GM12872 (cell line): ENCODE data around the gene CCDC106.

Experiments used
- TF ChIP-seq, protein P1 (sequence below): IDR thresholded peaks from 3 replicates; pipeline ENCODE4 v1.5.1; 2011; ENCODE audit warnings: low read depth, mild to moderate bottlenecking, low read length, moderate library complexity; ENCODE audit not compliant: insufficient read depth

CCDC106 gene

DNA sequence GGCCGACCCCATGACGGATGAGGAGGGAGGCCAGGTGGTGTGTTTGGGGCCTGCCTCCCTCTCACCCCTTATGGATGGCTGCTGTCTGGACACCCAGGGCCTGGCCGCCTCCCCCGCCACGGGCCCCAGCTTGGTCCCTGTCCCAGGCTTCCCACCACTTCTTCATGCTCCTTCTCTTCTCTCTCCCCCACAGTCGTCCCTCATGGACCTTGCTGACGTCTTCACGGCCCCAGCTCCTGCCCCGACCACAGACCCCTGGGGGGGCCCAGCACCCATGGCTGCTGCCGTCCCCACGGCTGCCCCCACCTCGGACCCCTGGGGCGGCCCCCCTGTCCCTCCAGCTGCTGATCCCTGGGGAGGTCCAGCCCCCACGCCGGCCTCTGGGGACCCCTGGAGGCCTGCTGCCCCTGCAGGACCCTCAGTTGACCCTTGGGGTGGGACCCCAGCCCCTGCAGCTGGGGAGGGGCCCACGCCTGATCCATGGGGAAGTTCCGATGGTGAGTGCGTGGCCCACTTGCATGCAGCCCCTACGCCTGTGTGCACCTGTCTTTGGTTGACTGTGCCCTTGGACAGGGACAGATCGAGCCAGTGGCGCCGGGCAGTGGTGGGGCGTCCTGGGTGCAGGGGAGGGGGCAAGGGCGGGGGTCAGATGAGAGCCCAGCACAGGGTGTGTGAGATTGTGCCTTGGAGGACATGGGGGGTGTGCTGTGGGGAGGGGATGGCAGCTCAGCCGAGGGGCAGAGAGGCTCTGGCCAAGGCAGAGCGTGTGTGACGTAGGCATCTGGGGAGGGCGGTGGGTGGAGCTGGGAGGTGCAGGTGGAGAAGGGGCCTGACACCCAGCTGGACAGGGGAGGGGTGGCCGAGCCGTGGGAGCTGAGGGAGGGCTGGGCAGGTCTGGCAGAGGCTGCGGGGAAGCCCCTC, 43.8 kb downstream of the CCDC106 start:
- TF ChIP-seq, protein P1, sequence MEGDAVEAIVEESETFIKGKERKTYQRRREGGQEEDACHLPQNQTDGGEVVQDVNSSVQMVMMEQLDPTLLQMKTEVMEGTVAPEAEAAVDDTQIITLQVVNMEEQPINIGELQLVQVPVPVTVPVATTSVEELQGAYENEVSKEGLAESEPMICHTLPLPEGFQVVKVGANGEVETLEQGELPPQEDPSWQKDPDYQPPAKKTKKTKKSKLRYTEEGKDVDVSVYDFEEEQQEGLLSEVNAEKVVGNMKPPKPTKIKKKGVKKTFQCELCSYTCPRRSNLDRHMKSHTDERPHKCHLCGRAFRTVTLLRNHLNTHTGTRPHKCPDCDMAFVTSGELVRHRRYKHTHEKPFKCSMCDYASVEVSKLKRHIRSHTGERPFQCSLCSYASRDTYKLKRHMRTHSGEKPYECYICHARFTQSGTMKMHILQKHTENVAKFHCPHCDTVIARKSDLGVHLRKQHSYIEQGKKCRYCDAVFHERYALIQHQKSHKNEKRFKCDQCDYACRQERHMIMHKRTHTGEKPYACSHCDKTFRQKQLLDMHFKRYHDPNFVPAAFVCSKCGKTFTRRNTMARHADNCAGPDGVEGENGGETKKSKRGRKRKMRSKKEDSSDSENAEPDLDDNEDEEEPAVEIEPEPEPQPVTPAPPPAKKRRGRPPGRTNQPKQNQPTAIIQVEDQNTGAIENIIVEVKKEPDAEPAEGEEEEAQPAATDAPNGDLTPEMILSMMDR = no peak

DNA sequence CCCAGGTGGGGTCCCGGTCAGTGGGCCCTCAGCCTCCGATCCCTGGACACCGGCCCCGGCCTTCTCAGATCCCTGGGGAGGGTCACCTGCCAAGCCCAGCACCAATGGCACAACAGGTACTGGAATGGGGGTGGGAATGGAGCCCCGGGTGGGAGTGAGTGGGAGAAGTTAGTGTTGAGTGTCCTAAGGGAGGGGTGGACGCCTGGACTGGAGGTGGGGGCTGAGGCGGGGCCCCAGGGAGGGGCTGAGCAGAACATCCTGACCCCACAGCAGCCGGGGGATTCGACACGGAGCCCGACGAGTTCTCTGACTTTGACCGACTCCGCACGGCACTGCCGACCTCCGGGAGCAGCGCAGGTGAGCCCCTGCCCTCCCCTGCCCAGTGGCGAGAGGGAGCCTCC, 44.7 kb downstream of the CCDC106 start:
- TF ChIP-seq, protein P1 = no peak

DNA sequence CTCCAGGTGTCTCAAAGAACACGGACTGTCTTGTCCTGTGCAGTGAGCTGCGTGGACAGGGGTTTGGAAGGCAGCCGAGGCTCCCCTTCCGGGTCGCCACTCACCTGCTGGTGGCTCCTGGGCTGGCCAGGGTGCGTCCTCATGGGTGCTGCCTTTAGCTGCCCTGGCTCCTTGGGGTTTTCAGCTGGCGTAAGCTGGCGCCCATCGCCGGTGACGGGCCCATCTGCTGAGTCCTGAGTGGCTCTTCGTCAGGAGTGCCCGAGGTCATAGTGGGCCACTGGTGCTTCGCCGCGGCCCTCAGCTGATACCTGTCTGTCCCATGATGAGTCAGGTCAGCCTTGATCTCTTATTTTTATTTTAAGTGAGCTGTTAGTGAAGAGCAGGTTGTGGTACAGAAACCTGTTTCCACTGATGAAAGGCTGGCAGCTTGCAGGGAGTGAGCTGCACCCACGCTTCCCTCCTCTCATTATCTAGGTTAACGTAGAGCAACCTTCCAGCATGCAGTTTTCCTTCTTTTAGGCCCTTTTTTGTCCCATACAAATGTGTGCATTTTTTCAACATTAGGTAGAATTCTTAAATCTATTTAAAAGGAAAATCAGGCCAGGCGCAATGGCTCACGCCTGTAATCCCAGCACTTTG, 45.4 kb downstream of the CCDC106 start:
- TF ChIP-seq, protein P1 = no peak

DNA sequence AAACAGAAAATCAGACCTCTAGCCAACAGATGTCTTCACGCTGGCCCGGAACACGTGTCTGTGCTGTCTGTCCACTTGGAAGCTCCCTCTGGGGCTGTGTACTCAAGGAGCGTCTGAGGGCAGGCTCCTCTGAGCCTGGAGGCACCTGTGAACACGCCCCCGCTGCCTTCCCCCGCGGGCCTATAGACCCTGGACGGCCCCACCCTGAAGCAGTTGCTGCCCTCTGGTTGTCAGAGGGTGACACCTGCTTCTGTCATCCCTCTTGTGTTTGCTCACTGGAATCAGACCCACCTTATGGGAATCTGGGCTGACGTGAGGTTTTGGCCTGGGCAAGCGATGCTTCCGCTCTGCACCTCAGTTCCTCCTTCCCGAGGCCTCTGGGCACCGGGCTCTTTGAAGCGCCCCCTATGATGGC, 46.2 kb downstream of the CCDC106 start:
- TF ChIP-seq, protein P1 = no peak

DNA sequence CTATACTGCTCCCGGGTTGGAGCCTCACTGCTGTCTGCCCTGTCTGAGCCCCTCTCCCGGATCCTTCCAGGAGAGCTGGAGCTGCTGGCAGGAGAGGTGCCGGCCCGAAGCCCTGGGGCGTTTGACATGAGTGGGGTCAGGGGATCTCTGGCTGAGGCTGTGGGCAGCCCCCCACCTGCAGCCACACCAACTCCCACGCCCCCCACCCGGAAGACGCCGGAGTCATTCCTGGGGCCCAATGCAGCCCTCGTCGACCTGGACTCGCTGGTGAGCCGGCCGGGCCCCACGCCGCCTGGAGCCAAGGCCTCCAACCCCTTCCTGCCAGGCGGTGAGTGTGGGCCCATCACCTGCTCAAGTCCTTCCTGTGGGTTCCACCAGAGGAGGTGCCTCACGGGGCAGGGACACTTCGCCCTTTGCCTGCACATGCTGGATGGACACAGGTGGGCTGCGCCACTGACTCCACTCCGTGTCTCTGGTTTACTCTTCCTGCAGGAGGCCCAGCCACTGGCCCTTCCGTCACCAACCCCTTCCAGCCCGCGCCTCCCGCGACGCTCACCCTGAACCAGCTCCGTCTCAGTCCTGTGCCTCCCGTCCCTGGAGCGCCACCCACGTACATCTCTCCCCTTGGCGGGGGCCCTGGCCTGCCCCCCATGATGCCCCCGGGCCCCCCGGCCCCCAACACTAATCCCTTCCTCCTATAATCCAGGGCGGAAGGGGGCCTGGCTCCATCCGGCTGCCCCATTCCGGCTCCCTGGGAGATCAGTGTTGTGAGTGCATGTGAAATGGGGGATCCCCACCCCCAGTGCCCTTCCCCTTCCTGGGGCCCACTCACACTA, 46.9 kb downstream of the CCDC106 start:
- TF ChIP-seq, protein P1 = no peak

DNA sequence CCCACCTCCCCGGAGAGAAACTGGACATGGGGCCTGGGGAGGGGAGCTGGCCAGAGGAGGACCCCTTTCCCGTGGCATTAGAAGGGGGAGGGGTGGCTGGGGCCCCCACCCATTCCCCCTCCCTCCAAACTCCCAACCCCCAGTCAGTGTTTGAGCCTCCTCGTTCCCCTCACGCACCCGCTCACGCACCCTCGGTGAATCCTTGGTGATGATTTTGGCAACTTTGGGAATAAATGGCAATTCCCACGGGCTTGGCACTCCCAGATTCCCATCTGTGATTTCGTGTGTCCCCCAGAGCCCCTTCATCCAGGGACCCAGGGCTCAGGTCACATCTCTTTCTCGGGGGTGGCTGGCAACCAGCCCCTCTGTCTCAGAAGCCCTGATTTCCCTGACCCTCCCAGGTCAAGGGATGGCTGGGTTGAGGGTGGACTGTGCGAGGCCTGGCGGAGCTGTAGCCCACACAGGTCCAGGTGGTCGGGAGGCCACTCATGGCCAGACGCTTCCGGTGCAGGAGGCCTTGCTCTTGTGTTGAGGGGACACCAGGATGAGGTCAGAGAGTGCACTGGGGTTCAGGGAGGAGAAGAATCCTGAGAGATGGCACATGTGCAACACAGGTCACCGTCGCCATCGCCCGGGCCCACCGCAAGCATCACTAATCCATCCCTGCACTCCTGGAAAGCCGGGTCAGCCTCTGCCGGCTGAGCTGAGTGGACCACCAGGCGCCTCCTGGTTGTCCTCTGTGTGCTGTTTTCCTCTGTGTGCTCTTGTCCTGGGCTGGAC, 47.7 kb downstream of the CCDC106 start:
- TF ChIP-seq, protein P1 = no peak
